NB4 (cell line): Measurements from ENCODE around the gene ASCL2.

ENCODE experiments used
- DNase-seq: peaks from one replicate; pipeline ENCODE4 v3.0.0; 2010; ENCODE audit warnings: low read depth
- H3K4me3 ChIP-seq: one replicate; pipeline ENCODE4 v1.5.1; 2011; ENCODE audit warnings: mild to moderate bottlenecking, low read depth, low read length, moderate library complexity
- CTCF ChIP-seq: IDR thresholded peaks from one replicate; pipeline ENCODE4 v1.5.1; 2012; ENCODE audit warnings: low read depth, low read length
- MAX ChIP-seq: IDR thresholded peaks from 2 replicates; pipeline ENCODE4 v1.6.1; 2011; ENCODE audit warnings: low read depth, low read length
- MYC ChIP-seq: IDR thresholded peaks from 2 replicates; pipeline ENCODE4 v1.6.1; 2011; ENCODE audit warnings: low read depth, low read length
- POLR2A ChIP-seq: IDR thresholded peaks from 2 replicates; pipeline ENCODE4 v1.6.1; 2011; ENCODE audit warnings: mild to moderate bottlenecking; ENCODE audit not compliant: insufficient read length; ENCODE audit errors: extremely low read depth

The ASCL2 gene

GRCh38 chr11:2259466-2259830 is 10.9 kb downstream of the ASCL2 start:
- no peak for DNase-seq
- TF ChIP-seq MYC (no peak), POLR2A (no peak), CTCF (no peak), MAX (no peak)
- H3K4me3 ChIP-seq: no peak overlapping the region

- no peak for TF ChIP-seq CTCF
- TF ChIP-seq MAX: no peak
- TF ChIP-seq MYC: no peak
- TF ChIP-seq POLR2A: no peak
Measured at GRCh38 chr11:2258501-2259465, 11.6 kb downstream of the ASCL2 start.

GRCh38 chr11:2256951-2257700 is 13.3 kb downstream of the ASCL2 start:
- TF ChIP-seq MAX (no peak), POLR2A (no peak), MYC (no peak), CTCF (no peak)
- DNase-seq: no peak
- H3K4me3 ChIP-seq: no peak overlapping the region

More at GRCh38 chr11:2258501-2259465, 11.6 kb downstream of the ASCL2 start:
- no peak for DNase-seq
- H3K4me3 ChIP-seq: no peak overlapping the region

GRCh38 chr11:2256293-2256913 is 14.0 kb downstream of the ASCL2 start:
- DNase-seq: no peak
- no peak overlapping the region for H3K4me3 ChIP-seq
- TF ChIP-seq POLR2A: no peak

- DNase-seq: no peak
- TF ChIP-seq MAX (no peak), CTCF (no peak), MYC (no peak), POLR2A (no peak)
Measured at GRCh38 chr11:2252018-2252417, 18.4 kb downstream of the ASCL2 start.

GRCh38 chr11:2251138-2251537 is 19.2 kb downstream of the ASCL2 start:
- no peak for TF ChIP-seq MAX
- no peak overlapping the region for H3K4me3 ChIP-seq
- DNase-seq: no peak

More at GRCh38 chr11:2252018-2252417, 18.4 kb downstream of the ASCL2 start:
- H3K4me3 ChIP-seq: no peak overlapping the region
